Measurements from ENCODE around the gene KMT2E.

Gene KMT2E

DNA sequence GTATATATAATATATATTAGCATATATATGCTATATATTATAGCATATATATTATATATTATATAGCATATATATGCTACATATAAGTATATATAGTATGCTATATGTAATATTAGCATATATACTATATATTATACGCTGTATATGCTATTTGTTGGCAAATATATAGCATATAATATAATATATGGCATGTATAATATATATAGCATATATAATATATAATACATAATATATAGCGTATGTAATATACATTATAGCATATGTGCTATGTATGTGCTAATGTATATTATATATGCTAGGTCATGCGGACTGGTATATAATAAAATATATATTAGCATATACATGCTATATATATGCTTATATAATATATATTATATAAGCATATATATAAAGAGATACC is 72.8 kb downstream of the KMT2E start:
- TF ChIP-seq ZNF274 (IDR thresholded peaks at IDR 0.05; ENCODE audit: low read depth, low read length): no peak
- H3K4me3 ChIP-seq (ENCODE audit: low read length): no peak overlapping the region

DNA sequence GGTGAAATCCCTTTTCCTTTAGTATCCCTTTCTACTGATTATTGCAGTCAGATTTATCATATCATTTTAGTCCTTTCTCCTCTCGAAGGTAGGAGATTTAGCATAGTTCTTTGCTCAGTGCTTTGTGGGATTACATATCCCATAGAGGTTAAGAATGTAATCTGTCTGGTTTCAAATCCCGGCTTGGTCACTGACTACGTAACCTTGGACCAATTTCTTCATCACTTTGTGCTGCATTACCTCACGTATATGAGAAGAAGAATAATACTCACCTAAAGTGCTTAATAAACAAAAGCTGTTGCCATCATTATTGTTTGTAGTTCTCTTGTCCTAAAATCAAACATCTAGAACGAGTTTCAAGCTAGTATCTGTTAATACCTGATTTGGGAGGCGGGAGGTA is 74.0 kb downstream of the KMT2E start:
- no peak for TF ChIP-seq ZNF274 (IDR thresholded peaks at IDR 0.05; ENCODE audit: low read depth, low read length)
- no peak overlapping the region for H3K4me3 ChIP-seq (ENCODE audit: low read length)

DNA sequence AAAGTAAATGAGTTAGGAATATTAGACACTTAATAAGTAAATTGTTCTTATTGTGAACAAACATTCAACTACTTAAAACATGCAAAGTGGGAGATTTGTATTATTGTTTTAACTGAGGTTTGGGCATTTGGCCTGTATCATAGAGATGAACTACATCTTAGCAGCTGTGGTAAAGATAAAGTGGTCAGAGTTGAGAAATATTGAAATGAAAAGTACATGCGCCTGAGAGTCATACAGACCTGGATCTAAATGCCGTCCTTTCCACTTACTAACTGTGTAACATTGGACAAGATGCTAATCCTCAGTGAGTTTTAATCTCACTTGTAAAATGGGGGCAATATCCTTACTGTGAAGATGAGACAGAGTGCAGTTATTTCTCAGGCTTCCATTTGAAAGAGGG is 74.5 kb downstream of the KMT2E start:
- H3K4me3 ChIP-seq (ENCODE audit: low read length): no peak overlapping the region
- TF ChIP-seq ZNF274 (IDR thresholded peaks at IDR 0.05; ENCODE audit: low read depth, low read length): no peak

DNA sequence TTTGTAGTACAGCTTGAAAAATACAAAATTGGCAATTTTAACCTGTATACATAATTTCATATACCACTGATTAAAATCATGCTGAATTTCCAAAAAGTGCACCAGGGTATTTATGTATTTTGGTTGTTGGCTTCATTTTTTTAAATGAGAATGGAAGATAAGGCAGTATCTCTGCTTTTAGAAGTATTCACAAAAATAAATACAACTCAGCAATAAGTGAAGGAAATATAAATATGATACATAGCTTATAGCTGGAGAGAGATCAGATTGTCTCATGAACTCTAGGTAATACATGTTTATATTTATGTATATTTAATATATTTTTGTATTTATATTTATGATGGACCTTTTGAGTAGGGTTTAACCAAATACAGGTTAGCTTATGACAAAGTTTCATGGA is 81.0 kb downstream of the KMT2E start:
- no peak for TF ChIP-seq ZNF274 (IDR thresholded peaks at IDR 0.05; ENCODE audit: low read depth, low read length)

DNA sequence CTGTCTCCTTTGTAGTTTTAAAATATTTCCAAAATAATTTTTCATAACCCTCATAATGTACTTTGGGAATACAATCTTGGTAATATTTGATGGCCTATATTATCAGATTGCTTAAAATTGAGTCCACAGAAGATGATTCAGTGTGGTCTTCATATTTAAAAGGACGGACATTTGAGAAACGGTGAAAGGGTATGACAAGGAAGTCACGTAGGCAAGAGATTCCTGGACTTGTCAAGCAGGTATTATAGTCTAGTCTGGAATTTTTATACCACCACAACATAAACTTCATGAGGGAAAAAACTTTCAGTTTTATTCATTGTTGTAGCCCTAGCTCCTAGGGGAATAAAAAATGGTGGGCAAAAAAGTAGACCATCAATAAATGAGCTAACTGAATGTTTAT is 82.3 kb downstream of the KMT2E start:
- TF ChIP-seq ZNF274 (IDR thresholded peaks at IDR 0.05; ENCODE audit: low read depth, low read length): no peak
- no peak overlapping the region for H3K4me3 ChIP-seq (ENCODE audit: low read length)

More for the DNA sequence above, 81.0 kb downstream of the KMT2E start:
- H3K4me3 ChIP-seq (ENCODE audit: low read length): no peak overlapping the region

DNA sequence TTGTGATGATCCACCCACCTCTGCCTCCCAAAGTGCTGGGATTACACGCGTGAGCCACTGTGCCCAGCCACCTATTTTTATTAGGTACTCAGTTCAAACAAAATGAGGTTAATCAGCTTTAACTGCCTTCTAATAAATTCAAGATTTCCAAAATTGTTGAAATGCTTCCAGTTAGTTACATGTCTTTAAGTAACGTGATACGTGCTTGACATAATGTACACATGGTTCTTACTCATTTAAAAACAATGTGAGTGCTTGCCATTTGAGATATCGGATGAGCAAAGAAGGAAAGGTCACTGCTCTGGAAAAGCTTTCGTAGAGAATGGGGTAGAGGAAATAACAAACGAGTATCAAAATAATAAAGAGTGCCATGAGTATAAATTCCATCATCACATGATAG is 83.6 kb downstream of the KMT2E start:
- no peak overlapping the region for H3K4me3 ChIP-seq (ENCODE audit: low read length)
- TF ChIP-seq ZNF274 (IDR thresholded peaks at IDR 0.05; ENCODE audit: low read depth, low read length): no peak

DNA sequence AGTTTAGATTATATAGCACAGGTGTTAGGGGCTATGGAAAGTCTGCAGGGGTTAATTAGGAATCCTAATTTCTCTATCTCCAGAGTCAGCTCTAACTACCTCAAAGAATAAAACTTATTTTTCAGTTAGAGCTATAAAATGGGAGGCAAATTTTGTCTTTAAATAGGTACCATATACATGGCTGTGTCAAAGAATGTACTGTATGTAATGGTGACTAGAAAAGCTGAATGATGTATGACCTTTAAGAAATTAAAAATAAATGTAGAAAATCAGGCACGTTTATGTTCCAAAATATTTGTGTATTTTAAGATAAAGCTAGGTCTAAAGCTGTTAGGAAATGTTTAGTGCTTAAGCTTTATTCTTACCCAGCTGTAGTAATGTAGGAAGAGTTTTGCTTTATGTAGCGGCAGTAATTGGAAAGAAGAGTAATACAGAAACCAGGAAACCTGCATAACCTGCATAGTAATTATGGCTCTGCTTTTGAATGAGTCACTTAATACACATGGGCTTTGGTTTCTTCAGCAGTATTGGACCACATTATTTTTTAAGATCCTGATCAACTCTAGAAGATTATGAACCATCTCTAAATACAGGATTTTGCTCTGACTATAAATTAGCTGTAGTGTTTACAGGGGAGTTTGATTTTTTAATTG is 85.0 kb downstream of the KMT2E start:
- no peak overlapping the region for H3K4me3 ChIP-seq (ENCODE audit: low read length)
- TF ChIP-seq ZNF274 (IDR thresholded peaks at IDR 0.05; ENCODE audit: low read depth, low read length): no peak

DNA sequence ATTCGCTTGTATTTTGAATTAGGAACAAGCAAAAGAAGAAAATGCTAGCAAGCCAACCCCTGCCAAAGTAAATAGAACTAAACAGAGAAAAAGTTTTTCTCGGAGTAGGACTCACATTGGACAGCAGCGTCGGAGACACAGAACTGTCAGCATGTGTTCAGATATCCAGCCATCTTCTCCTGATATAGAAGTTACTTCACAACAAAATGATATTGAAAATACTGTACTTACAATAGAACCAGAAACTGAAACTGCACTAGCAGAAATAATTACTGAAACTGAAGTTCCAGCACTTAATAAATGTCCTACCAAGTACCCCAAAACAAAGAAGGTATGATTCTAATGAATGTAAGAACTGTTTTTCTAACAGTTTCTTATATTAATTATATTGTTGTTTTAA is 87.9 kb downstream of the KMT2E start:
- TF ChIP-seq ZNF274 (IDR thresholded peaks at IDR 0.05; ENCODE audit: low read depth, low read length): no peak
- H3K4me3 ChIP-seq (ENCODE audit: low read length): no peak overlapping the region

DNA sequence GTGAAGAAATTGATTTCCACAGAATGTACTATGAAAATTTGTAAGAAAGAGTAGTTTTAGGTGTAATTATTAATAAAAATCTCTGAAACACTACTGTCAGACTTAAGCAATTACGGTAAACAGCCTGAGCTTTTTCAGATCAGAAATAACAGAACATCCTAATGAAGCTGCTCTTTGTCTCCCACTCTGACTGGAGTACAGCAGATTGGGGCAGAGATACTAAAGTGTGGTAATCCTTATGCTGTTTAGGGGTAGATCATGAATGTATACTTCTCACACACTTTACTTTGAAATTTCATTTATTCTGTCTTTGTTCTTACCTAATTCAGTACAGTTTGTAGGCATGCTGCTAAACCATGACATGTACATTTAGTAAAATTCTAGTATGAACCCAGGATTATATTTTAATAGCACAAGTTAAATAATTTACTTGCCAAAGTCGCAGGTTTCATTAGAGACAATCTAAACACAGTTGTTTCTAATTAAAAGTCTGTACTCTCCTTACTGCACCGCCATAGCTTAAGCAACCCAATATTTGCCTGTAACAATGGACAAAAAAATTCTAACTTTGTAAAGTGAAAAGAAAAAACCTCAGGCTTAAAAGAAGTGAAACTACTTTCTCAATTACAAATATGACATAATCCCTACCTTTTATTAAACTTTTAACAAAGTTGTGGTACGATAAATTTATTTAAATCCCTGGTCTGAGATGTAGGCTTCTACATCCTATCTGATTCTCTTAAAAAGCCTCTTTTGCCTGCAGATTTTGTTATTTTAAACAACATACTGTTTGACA is 88.8 kb downstream of the KMT2E start:
- H3K4me3 ChIP-seq (ENCODE audit: low read length): no peak overlapping the region
- TF ChIP-seq ZNF274 (IDR thresholded peaks at IDR 0.05; ENCODE audit: low read depth, low read length): no peak

DNA sequence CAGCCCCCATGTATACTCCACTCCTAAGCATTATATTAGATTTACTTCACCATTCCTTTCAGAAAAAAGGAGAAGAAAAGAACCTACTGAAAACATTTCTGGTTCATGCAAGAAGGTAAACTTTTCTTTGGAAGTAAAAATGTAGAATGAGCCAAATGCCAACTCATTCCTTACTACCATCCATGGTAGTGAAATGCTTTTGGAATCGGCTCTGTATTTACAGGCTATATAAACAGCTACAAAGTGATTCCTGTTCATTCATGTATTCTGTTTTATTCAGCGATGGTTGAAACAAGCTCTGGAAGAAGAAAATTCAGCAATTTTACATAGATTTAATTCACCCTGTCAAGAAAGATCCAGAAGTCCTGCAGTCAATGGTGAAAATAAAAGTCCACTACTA is 91.6 kb downstream of the KMT2E start:
- no peak for TF ChIP-seq ZNF274 (IDR thresholded peaks at IDR 0.05; ENCODE audit: low read depth, low read length)

DNA sequence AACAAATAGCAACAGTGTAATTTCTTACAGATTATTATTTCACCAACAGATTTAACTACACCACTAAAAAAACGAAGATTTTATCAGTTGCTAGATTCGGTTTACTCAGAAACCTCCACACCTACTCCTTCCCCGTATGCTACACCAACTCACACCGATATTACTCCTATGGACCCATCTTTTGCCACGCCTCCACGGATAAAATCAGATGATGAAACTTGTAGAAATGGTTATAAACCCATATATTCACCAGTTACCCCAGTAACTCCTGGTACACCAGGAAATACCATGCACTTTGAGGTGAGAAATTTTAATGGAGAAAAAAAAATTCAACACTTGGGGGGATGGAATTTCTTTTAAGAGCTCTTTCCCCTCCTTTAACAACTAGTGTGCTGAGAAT is 92.5 kb downstream of the KMT2E start:
- TF ChIP-seq ZNF274 (IDR thresholded peaks at IDR 0.05; ENCODE audit: low read depth, low read length): no peak
- no peak overlapping the region for H3K4me3 ChIP-seq (ENCODE audit: low read length)

More for the DNA sequence above, 91.6 kb downstream of the KMT2E start:
- H3K4me3 ChIP-seq (ENCODE audit: low read length): no peak overlapping the region

DNA sequence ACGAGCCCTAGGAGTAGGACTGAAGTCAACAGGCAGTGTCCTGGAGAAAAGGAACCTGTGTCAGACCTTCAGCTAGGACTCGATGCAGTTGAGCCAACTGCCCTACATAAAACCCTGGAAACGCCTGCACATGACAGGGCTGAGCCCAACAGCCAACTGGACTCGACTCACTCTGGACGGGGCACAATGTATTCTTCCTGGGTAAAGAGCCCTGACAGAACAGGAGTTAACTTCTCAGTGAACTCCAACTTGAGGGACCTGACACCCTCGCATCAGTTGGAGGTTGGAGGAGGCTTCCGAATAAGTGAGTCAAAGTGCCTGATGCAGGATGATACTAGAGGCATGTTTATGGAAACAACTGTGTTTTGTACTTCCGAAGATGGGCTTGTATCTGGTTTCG is 93.5 kb downstream of the KMT2E start:
- TF ChIP-seq ZNF274 (IDR thresholded peaks at IDR 0.05; ENCODE audit: low read depth, low read length): no peak

DNA sequence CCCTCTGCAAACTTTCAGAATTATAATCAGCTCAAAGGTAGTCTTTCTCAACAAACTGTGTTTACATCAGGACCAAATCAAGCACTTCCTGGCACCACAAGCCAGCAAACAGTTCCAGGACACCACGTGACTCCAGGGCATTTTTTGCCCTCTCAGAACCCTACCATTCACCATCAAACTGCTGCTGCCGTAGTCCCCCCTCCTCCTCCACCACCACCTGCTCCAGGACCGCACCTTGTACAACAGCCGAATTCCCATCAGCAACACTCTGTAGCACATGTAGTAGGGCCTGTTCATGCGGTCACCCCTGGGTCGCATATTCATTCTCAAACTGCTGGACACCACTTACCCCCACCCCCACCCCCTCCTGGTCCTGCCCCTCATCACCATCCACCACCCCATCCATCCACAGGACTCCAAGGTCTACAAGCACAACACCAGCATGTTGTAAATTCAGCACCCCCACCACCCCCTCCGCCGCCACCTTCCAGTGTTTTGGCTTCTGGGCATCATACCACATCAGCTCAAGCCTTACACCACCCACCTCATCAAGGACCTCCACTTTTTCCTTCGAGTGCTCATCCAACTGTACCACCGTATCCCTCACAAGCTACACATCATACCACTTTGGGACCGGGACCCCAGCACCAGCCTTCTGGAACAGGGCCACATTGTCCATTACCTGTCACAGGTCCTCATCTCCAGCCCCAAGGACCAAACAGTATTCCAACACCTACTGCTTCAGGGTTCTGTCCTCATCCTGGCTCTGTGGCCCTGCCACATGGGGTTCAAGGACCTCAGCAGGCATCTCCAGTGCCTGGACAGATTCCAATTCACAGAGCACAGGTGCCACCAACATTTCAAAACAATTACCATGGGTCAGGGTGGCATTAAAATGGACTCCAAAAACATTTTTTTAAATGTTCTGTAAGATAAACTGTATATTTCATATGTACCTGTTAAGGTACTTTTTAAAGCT is 98.7 kb downstream of the KMT2E start:
- H3K4me3 ChIP-seq (ENCODE audit: low read length): no peak overlapping the region
- no peak for TF ChIP-seq ZNF274 (IDR thresholded peaks at IDR 0.05; ENCODE audit: low read depth, low read length)

More for the DNA sequence above, 93.5 kb downstream of the KMT2E start:
- H3K4me3 ChIP-seq (ENCODE audit: low read length): no peak overlapping the region

Measured in GM08714 (cell line).